22Rv1 (cell line): ENCODE data around the gene COX20.

Experiments used
- ZFX ChIP-seq: fragments of 450-650 bp; IDR thresholded peaks from 2 replicates; pipeline ENCODE4 v1.6.1; 2017; ENCODE audit warnings: antibody characterized with exemption, borderline replicate concordance
- TF ChIP-seq, protein P1 (sequence below): fragments of 450-650 bp; IDR thresholded peaks from 2 replicates; pipeline ENCODE4 v1.5.1; 2017; ENCODE audit warnings: mild to moderate bottlenecking

DNA sequence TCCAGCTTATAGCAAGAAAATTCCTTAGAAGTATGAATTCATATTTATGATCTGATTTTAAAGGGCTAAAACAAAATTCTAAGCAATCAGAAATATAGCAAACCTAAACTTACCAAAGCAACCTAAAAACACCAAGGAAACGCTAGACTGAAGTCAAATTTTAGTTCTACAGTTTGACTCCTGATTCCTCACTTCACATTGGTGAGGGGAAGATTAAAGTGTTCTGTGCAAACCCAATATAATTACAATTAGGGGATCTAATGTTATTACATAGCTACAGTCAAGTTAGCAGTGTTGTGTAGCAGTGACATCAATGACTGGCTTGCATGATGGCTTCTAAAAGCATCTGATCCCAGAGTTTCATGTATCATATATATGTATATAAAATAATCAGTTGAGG lies 17.2 kb downstream of the COX20 start:
- TF ChIP-seq, protein P1, sequence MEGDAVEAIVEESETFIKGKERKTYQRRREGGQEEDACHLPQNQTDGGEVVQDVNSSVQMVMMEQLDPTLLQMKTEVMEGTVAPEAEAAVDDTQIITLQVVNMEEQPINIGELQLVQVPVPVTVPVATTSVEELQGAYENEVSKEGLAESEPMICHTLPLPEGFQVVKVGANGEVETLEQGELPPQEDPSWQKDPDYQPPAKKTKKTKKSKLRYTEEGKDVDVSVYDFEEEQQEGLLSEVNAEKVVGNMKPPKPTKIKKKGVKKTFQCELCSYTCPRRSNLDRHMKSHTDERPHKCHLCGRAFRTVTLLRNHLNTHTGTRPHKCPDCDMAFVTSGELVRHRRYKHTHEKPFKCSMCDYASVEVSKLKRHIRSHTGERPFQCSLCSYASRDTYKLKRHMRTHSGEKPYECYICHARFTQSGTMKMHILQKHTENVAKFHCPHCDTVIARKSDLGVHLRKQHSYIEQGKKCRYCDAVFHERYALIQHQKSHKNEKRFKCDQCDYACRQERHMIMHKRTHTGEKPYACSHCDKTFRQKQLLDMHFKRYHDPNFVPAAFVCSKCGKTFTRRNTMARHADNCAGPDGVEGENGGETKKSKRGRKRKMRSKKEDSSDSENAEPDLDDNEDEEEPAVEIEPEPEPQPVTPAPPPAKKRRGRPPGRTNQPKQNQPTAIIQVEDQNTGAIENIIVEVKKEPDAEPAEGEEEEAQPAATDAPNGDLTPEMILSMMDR = no peak
- TF ChIP-seq ZFX = no peak
